Stimulated activated CD4-positive, alpha-beta T cell treated with anti-CD3 and anti-CD28 coated beads, TNF-alpha, amount 100 ng/mL, for 24 hours (primary cell): ENCODE measurements around the gene SNTB2.
"Not testable (repeated sequence)": the region's sequence is repeated elsewhere in the genome, so short reads cannot be mapped to it uniquely, and the experiment has no call there.

Experiments used
- DNase-seq, 3 experiments: peaks; one replicate each; pipeline ENCODE4 v3.0.0-alpha.2; 2020; ENCODE audit warnings: low read depth in 3 of 3

Gene SNTB2

DNA sequence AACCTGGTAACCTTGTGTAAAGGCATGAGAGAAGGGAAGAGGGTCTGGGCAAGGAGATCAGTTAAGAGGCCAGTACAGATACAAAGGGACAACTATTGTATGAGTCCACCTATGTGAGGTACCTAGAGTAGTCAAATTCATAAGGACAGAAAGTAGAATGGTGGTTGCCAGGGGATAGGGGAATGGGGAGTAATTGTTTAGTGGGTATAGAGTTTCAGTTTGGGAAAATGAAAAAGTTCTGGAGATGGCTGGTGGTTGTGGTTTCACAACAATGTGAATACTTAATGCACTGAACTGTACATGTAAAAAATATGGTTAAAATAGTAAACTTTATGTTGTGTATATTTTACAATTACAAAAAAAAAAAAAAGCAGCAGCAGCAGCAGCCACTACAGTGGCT is 49.4 kb downstream of the SNTB2 start:
- DNase-seq: no peak

GRCh38 chr16:69237296-69237695 is 50.3 kb downstream of the SNTB2 start:
- DNase-seq: no peak

DNA sequence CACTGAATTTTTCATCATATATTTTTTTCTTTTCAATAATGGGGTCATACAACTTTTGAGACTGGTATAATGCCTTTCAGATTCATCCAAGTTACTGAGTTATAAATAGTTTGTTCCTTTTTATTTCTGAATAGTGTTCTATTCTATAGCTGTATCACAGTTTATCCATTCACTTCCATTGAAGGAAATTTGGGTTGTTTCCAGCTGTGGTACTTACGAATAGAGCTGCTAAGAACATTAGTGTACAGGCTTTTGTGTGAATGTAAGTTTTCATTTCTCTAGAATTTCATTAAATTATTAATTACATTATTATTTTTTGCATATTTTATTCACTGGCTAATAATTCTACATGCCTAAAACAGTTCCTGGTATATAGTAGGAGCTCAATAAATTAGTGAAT is 52.9 kb downstream of the SNTB2 start:
- no peak for DNase-seq

- DNase-seq: no peak
Observed at GRCh38 chr16:69240331-69240730, 53.4 kb downstream of the SNTB2 start.

DNA sequence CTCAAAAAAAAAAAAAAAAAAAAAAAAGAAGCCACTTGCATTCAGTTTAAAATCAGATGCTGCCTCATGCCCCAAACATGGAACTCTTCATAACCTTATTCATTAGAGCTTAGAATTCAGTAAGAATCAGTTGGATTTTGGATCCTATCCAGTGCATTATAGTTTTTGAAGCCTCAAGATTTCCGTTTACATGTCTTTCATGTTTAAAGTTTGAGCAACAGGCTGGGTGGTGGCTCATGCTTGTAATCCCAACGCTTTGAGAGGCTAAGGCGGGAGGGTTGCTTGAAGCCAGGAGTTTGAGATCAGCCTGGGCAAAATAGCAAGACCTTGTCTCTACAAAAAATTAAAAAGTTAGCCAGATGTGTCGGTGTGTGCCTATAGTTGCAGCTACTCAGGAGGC is 55.0 kb downstream of the SNTB2 start:
- DNase-seq: no peak

GRCh38 chr16:69243479-69243878 is 56.5 kb downstream of the SNTB2 start:
- DNase-seq: no peak

DNA sequence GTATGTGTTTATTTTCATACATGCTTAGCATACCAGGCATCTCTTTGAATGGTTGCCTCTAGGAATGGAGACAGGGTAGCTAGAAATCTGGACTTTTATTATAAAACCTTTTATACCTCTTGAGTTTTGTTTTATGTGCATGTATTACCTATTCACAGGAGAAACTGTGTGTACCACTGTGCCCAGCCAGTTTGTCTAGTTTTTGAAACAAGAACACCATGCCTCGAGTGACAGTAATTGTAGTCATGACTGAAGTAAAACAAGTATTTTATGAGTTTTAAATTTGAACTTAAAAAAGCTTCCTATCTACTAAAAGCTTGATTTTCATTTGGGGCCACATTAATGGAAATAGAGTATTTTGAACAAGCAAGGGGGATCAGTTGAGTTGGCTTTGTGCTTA is 57.4 kb downstream of the SNTB2 start:
- no peak for DNase-seq

GRCh38 chr16:69250081-69250480 is 63.1 kb downstream of the SNTB2 start:
- DNase-seq: no peak

DNA sequence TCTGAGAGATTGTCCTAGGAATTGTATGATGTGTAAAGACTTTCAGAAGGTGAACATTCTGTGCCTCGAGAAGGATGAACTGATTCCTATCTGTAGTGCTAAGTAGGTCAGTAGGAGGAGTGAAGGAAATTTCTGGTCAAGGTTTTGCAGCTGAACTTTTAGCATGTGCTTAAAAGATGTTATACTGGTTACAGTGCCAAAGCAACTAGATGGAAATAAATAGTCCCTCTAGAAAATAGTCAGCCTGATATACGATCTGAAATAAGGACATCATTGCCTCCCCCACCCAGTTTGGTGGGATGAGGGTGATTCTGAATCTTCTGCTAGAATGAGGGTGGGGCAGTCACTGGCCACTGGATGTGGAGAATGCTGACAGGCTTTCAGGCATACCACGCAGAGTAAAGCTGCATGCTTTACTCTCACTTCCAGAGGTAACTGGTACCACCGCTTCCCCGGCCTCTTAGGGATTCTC is 66.9 kb downstream of the SNTB2 start:
- no peak for DNase-seq

GRCh38 chr16:69259428-69259764 is 72.4 kb downstream of the SNTB2 start:
- not testable (repeated sequence) for DNase-seq

DNA sequence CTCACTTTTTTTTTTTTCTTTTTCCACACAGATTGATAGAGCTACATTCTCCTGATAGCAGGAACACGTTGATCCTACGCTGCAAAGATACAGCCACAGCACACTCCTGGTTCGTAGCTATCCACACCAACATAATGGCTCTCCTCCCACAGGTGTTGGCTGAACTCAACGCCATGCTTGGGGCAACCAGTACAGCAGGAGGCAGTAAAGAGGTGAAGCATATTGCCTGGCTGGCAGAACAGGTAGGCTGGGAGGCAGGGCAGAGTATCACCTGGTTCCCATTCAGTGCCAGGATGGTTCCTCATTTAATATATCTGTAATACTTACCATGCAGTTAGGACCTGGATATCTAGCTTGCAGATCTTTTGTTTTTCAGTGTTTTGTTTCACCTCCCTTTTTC is 73.1 kb downstream of the SNTB2 start:
- DNase-seq: no peak

DNA sequence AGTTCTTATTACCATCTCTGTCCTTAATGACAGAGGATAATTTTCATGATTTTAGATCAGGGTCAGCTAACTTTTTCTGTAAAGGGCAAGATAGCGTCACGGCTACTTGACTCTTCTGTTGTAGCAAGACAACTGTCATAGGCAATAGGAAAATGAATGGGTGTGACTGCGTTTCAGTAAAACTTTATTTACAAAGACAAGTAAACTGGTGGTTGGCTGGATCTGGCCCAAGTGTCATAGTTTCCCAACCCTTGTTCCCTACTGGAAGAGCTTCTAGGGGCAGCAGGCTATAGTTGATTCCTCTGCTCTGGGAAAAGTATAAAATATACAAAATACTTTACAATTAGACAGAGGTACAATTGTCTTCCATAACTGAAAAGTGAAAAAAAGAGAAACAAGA is 73.5 kb downstream of the SNTB2 start:
- DNase-seq: no peak

DNA sequence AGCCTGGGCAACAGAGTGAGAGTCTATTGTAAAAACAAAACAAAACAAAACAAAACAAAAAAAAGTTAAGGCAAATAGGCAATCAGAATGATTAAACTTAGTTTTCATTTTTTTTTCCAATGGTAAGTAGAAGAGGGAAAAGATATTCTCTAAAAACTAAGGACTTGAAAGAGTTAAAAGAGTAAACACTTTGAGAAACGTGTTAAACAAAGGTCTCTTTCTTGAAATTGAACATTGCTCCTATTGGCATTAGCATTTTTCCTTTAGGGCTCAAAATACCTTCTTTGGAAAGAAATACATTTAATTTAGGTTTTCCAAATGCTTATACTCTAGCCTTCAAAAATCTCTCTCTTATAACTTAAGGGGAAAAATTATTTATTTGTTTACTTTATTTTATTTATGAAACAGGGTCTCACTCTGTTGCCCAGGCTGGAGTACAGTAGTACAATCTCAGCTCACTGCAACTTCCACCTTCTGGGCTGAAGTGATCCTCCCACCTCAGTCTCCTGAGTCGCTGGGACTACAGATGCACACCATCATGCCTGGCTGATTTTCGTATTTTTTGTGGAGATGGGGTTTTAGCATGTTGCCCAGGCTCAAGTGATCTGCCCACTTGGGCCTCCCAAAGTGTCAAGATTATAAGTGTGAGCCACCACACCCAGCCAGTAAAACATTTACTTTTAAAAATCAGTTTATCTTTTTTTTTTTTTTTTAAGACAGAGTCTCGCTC is 79.5 kb downstream of the SNTB2 start:
- no peak for DNase-seq

- no peak for DNase-seq
Observed at GRCh38 chr16:69267633-69268032, 80.7 kb downstream of the SNTB2 start.

GRCh38 chr16:69270395-69270794 is 83.4 kb downstream of the SNTB2 start:
- no peak for DNase-seq

DNA sequence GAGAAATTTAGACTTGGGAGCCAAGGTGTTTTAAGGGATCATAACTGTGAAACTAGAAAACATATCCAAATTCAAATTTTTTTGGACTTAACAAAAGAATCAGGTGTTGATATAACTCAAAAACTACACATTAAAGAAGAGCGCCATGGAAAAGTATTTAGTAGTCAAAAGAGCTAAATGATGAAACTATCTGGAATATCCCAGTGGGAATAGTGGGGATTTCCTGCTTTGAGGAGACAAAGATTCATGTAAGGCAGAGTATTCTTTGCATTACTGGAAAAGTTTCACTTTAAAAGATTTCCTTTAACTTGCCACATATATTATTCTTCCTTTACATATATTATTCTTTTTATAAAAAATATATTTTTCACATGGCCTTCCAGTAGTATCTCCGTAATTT is 83.9 kb downstream of the SNTB2 start:
- no peak for DNase-seq

DNA sequence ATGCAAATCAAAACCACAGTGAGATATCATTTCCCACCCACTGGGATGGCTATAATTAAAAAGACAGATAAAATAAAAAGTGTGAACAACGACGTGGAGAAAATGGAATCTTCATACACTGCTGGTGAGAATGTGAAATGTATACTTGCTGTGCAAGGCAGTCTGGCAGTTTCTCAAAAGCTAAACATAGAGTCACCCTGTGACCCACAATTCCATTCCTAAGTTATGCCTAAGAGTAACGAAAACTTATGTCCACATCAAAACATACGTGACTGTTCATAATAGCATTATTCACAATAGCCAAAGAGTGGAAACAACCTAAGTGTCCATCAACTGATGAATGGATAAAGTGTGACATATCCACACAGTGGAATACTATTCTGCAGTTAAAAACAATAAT is 86.0 kb downstream of the SNTB2 start:
- no peak for DNase-seq

DNA sequence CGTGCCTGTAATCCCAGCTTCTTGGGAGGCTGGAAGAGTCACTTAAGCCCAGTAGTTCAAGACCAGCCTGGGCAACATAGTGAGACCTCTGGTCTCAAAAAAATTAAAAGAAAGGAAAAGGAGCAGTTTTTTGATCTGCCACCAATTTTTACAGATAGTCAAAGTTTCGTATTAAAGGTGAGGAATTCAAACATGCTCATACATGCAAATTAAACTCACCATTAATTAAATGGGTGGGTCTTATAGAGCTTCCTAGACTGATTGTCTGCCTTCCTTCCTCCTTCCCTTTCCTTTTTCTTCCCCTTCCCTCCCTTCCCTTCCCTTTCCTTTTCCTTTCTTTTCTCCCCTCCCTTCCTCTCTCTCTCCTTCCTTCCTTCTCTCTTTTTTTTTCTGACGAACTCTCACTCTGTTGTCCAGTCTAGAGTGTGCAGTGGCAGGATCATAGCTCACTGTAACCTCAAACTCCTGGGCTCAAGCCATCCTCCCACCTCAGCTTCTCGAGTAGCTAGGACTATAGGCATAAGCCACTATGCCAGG is 87.8 kb downstream of the SNTB2 start:
- no peak for DNase-seq

GRCh38 chr16:69276148-69277115 is 89.5 kb downstream of the SNTB2 start:
- no peak for DNase-seq

GRCh38 chr16:69277413-69277812 is 90.4 kb downstream of the SNTB2 start:
- no peak for DNase-seq

GRCh38 chr16:69283851-69284250 is 96.9 kb downstream of the SNTB2 start:
- DNase-seq: no peak

GRCh38 chr16:69285240-69285639 is 98.3 kb downstream of the SNTB2 start:
- no peak for DNase-seq
